NCI-H1048 (cell line): ENCODE measurements around the gene ZNF679.
"Not testable (repeated sequence)": the region's sequence is repeated elsewhere in the genome, so short reads cannot be mapped to it uniquely, and the experiment has no call there.

Source experiments
- DNase-seq: peaks from one replicate; lab custom pipeline; 2025; lab: John Stamatoyannopoulos, UW

Gene ZNF679

DNA sequence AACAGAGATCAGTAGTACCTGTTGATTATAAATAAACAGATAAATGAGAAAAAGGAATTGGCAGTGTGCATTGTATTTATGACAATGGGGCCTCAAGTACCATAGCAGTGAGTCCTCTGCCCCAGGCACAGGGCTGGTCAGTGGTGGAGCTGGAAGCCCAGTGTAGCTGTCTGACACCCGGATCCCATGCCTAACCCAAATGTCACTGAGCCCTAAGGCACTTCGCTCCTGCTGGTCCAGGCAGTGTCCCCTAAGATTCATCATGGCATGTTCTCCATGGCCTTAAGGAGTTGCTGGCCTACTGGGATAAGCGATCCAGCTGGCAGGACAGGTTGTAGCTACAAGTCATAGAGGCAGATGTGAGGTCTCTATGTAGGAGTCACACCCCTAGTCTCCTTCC, 82.2 kb downstream of the ZNF679 start:
- DNase-seq = no peak

DNA sequence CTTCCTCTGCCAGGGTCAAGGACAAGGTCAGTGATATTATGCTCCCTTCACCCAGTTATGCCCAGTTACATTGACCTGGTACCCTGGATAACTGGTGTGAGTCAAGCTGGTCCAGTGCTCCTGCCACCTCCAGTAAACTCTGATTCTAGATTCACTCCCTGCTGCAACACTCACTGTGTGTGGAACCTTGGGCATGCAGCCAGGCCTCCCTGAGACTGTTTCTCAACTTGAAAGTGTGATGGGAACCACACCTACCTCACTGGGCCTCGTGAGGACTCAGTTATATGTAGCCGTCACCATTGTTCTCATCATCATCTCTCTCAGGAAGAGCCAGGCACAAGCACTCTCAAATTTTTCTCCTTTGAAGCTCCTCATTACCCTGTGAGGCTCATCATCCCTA, 84.6 kb downstream of the ZNF679 start:
- DNase-seq = no peak

DNA sequence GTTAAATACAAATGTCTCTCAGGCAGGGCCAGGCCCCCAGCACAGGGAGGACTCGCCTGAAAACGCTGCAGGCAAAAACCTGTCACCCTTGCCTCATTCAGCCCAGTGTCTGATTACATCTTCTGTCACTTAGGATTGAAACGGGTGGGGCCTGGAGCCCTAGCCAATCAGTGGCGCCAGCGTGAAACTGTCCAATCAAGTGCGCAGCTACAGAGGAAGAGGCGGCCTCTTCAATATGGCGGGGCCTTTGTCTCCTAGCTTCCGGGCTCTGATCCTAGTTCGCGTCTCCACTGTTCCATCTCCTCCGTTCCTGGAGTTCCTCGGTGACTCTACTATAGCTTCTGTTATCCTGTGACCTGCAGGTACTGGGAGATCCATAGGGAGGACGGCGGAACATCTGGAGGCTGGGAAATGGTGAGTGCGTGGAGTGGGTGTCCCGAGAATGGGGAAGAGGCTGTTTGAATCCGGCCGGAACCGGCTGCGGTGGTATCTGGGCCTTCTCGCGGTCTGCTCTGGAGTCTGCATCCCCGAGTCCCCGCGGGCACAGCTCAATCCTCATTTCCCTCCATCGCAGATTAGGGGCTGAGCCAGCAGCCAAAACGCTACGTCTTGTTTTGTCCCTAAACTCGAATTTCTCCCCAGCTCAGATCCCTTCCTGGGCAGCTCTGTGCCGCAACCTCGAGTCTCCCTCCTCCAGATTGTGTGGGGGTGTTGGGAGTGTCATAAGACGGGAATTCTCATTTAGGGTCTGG, 85.6 kb downstream of the ZNF679 start, which contains the start of gene ZNF736:
Gene ZNF736, plus strand, starts transcription at position 222 of the 752 bp plus-strand sequence. Its CDS starts 190 bp downstream, at position 412.
- peak; percentile 88 for DNase-seq

DNA sequence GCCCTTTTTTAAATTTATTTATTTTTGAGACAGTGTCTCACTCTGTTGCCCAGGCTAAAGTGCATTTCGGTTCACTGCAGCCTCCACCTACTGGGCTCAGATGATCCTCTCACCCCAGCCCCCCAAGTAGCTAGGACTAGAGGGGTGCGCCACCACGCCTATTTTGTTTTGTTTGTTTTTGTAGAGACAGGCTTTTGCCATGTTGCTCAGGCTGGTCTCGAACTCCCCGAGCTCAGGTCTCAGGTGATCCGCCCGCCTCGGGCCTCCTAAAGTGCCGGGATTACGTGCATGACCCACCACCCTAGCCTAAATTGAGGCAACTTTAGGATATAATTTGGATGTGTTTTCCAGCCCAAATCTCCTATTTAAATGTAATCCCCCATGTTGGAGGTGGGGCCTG, 86.3 kb downstream of the ZNF679 start:
- no peak for DNase-seq

DNA sequence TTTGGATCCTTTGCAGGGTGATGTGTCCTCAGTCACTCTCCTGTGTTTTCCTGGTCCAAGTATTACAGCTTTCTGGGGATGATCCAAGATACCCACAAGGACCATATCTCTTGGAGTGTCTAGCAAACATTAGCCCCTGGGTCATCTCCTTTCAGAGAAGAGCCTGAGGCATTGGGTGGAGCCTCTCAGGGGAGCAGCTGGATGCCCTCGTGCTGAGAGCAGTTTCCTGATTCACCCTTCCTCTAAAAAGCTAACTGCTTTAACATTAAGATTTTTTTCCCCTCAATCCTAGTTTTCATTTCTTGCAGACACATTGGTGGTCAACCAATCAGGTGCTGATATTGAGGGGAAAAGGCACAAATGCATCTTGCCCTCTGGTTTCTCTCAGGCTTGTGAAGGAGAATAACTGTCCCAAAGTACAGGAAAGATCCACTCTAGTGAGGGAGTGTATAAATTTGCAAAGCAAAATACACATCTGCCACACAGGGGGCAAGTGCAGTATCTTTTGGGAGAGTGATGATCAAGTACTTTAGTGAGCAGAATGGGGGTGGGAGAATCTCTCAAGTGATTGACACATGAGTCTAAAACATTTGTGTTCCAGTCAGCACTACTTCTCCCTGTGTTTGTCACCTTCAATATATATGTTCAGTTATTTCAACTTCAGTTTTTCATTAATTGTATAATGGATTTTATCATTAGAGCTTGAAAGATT, 87.9 kb downstream of the ZNF679 start:
- not testable (repeated sequence) for DNase-seq
